Urinary bladder (tissue), 4 donors: ENCODE results near the gene RBM48. TPM values are rescaled to one million over a fixed set of nuclear protein-coding genes. Genes with fewer than 3 reads are reported as not detected.

Experiments used
- DNase-seq: peaks from one replicate; pipeline ENCODE4 v3.0.0-alpha.2; 2015; ENCODE audit errors: extremely low spot score
- H3K27ac ChIP-seq: one replicate; pipeline ENCODE4 v1.5.1; 2013; ENCODE audit warnings: low read depth, mild to moderate bottlenecking, moderate library complexity
- H3K36me3 ChIP-seq: one replicate; pipeline ENCODE4 v1.6.1; 2013; ENCODE audit warnings: mild to moderate bottlenecking, moderate library complexity; ENCODE audit not compliant: insufficient read depth
- H3K4me1 ChIP-seq: one replicate; pipeline ENCODE4 v1.6.1; 2013; ENCODE audit warnings: mild to moderate bottlenecking, moderate library complexity; ENCODE audit not compliant: insufficient read depth
- H3K4me3 ChIP-seq: one replicate; pipeline ENCODE4 v1.5.1; 2013; ENCODE audit warnings: low read depth, low read length
- WGBS: extraction: QIAGEN DNeasy Blood & Tissue Kit; methylation state at CpG from one replicate; pipeline ENCODE4 v1.1.7; 2013; 5-methylcytosine and 5-hydroxymethylcytosine counted together
- polyA plus RNA-seq: library from polyadenylated mRNA; stranded (reverse); fragments of 200-250 nt; gene quantifications from one replicate; pipeline ENCODE4 v1.2.3, GENCODE V29; 2013
- total RNA-seq: library from RNA; depleted of rRNA; stranded (reverse); fragments of >200 nt; gene quantifications from one replicate; pipeline ENCODE4 v1.2.3, GENCODE V29; 2014
- donor health status: healthy with polysubstance abuse.
- donor health status: healthy.

Gene RBM48
- total and polyA plus RNA-seq, 2 donors = 10.3 to 17.2 TPM

DNA sequence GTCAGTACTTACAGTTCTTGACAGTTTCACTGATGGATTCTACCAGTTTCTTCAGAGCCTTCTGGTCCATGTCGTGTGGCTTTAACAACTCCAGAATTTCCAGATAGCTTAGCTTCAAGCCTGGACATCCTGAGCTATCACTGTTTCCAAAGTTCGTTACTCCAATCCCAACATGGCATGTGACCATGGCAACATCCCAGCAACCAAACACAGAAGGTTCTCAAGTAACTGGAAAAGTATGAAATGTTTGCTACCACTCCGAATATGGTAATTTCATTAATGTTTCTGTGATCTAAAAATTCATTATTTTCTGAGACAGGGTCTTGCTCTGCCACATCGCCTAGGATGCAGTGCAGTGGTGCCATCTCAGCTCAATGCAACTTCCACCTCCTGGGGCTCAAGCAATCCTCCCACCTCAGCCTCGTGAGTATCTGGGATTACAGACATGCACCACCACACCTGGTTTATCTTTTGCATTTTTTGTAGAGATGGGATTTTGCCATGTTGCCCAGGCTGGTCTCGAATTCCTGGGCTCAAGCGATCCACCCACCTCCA, 29.3 kb downstream of the RBM48 start:
- DNase-seq = no peak
- 78% methylated on average over 7 of the region's 7 CpGs for WGBS
- H3K4me1 ChIP-seq = no peaks in the 10 kb centered on the region
- no peak overlapping the region for H3K4me3 ChIP-seq
- peaks cover 1% of the 10 kb centered on the region for H3K36me3 ChIP-seq
- H3K27ac ChIP-seq = no peak overlapping the region

DNA sequence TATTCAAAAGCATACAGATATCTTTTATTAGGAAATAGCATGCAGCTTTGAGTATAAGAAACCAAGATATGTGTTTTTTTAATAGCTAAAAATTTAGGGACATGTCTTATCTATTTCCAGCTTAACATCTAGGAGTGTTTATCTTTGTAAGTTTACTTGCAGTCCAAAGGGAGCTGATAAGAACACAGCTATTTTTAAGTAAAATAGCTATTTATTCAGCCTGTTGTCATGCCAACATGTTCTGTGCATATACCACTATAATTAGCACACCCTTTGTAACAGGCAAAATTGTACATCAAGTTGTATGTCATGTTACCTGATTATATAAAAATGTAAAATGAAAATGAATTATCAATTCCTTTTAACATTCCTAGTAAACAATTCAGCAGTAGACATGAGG, 32.0 kb downstream of the RBM48 start:
- no peak for DNase-seq
- Histone ChIP-seq H3K4me1 (no peaks in the 10 kb centered on the region), H3K36me3 (peaks cover 8% of the 10 kb centered on the region), H3K27ac (no peak overlapping the region), H3K4me3 (no peak overlapping the region)

DNA sequence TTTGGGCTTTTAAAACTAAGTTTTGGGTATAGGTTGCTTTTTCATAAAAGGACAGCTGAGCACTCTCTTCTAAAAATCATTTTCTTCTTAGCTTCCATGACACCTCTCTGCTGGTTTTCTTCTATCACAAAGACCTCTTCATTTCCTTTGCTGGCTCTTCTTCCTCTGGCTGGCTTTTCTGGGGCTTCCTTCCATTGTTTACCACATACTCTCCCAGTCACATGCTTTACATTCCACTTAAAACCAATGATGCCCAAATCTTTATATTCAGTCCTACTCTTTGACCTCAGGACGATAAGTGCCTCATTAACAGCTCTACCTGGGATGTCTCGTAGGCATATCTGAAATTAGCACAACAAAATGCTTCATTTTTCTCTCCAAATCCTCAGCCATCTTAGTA, 34.8 kb downstream of the RBM48 start:
- Histone ChIP-seq H3K27ac (no peak overlapping the region), H3K36me3 (peaks cover 8% of the 10 kb centered on the region), H3K4me1 (no peaks in the 10 kb centered on the region), H3K4me3 (no peak overlapping the region)
- no peak for DNase-seq
- WGBS = 79% methylated on average over 2 of the region's 2 CpGs

DNA sequence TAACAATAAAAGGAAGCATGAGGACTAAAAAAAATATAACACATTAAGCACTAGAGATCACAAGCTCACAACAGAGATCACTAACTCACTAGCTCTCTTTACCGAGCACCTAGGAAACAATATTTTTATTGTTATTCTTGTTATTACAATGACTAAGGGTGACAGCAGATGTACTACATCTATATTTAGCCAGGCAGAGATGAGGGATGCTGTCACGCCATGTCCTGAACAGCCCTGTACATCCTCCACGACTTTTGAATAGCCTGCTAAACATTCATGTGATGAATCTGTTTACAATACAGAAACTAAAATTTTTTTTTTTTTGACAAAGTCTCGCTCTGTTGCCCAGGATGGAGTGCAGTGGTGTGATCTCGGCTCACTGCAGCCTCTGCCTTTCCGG, 38.9 kb downstream of the RBM48 start:
- no peak overlapping the region for H3K27ac ChIP-seq
- no peaks in the 10 kb centered on the region for H3K4me1 ChIP-seq
- peaks cover 7% of the 10 kb centered on the region for H3K36me3 ChIP-seq
- DNase-seq = no peak
- 92% methylated on average over 6 of the region's 6 CpGs for WGBS
- no peak overlapping the region for H3K4me3 ChIP-seq

DNA sequence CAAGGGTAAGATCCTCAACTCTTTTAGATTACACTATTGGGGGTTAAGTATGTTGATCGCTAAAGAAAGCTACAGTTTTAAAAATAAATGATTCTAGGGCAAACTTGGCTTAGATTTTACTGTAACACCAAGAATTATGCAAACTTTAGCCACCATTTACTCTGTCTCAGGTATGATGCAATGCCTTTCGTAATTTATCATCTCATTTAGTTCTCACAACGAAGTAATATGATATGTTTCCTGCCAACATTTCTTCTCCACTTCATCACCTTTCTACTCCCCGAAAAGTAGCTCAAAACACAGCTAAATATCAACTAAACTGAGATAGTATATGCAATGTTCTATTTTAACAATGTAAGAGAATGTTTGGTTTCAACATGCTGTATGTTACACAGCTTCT, 40.5 kb downstream of the RBM48 start:
- no peak for DNase-seq
- Histone ChIP-seq H3K4me3 (no peak overlapping the region), H3K4me1 (no peaks in the 10 kb centered on the region), H3K36me3 (peaks cover 2% of the 10 kb centered on the region), H3K27ac (no peak overlapping the region)
- WGBS = 91% methylated on average over 4 of the region's 4 CpGs

DNA sequence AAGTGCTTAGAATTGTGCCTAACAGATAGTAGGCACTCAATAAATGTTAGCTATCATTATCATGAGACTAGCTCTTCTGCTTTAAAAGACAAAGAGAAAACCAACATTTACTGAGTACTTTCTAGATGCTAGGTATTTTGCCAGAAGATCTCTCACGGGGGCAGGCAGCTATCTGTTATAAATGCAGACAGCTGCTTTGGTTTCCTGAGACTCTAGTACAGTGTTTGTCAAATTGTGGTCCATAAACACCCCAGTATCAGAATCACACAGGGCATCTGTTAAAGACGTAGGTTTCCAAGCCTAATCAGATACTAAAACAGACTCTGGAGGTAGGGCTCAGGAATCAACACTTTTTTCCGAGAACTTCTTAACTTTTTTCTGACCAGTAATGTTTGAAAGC, 47.7 kb downstream of the RBM48 start:
- WGBS = 83% methylated on average over 3 of the region's 3 CpGs
- no peaks in the 10 kb centered on the region for H3K4me1 ChIP-seq
- no peak for DNase-seq
- no peak overlapping the region for H3K4me3 ChIP-seq
- no peak overlapping the region for H3K27ac ChIP-seq
- H3K36me3 ChIP-seq = peaks cover 6% of the 10 kb centered on the region

DNA sequence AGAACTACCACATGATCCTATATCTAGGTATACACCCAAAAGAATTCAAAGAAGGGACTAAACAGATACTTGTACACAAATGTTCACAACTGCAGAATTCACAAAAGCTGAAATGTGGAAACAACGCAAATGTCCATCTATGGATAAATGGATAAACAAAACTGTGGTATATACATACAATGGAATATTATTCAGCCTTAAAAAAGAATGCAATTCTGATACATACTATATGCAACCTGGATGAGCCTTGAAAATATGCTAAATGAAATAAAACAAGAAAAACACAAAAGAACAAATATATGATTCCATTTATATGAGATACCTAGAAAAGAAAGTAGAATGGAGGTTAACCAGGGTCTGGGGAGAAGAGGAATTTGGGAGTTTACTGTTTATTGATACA, 54.4 kb downstream of the RBM48 start:
- Histone ChIP-seq H3K4me1 (no peaks in the 10 kb centered on the region), H3K36me3 (no peaks in the 10 kb centered on the region), H3K4me3 (no peak overlapping the region), H3K27ac (no peak overlapping the region)
- no peak for DNase-seq
- 96% methylated on average over 1 of the region's 1 CpG for WGBS

DNA sequence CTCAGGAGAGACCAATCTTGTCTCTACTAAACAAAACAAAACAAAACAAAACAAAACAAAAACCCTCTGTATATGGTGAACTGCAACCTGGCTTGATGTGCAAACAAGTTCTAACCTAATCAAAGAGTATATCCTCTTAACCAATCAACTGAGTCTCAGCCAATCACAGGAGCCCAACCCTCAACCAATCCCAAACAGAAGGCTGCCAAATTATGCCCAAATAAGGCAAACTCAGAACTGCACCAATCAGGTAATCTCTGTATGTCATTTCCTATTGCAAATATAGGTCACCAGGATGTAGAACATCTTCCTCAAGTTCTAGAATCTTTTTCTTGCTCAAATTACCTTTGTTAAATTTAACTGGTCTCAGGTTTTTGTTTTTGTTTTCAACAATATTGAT, 56.4 kb downstream of the RBM48 start:
- no peak overlapping the region for H3K4me3 ChIP-seq
- no peaks in the 10 kb centered on the region for H3K4me1 ChIP-seq
- DNase-seq = no peak
- no peaks in the 10 kb centered on the region for H3K36me3 ChIP-seq
- no peak overlapping the region for H3K27ac ChIP-seq

DNA sequence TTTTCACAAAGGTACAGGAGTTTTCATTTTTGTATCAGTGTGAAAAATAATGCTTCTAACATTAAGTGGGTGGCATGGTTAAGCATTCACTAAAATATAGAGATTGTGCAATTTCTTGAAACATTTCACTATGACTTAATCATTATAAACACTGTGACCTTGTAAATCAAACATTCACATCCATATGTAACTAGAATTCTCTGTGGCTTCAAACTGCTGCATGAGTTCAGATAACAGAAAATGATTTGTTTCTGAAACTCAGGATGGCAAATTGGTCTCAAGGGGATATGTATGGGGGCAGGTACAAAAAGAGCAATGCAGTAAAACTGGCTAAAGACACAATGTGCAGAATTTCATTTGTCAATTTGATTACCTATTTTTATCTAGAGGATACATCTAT, 57.8 kb downstream of the RBM48 start:
- DNase-seq = no peak
- no peaks in the 10 kb centered on the region for H3K36me3 ChIP-seq
- no peak overlapping the region for H3K4me3 ChIP-seq
- peak overlapping the region; percentile 50 for H3K27ac ChIP-seq
- no peaks in the 10 kb centered on the region for H3K4me1 ChIP-seq

DNA sequence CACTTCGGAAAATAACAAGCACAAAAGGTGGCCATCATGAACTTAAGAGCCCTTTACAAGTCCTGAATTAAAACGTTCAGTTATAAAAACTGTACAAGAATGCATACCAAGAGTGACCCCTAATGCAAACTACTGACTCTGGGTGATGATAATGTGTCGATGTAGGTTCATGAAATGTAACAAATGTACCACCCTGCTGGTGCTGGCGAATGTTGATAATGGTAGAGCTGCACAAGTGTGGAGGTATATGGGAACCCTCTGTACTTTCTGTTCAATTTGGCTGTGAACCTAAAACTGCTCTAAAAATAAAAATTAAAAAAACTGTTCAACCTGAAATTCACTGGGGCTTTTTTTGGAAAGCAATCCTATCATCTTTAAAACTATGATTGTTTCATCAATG, 58.2 kb downstream of the RBM48 start:
- Histone ChIP-seq H3K4me1 (no peaks in the 10 kb centered on the region), H3K4me3 (no peak overlapping the region), H3K27ac (no peak overlapping the region), H3K36me3 (no peaks in the 10 kb centered on the region)
- WGBS = 54% methylated on average over 4 of the region's 4 CpGs
- DNase-seq = no peak

Other genes starting within 250 kb of the RBM48 start
- 64.0 TPM for gene GATAD1, start 81.3 kb upstream of the RBM48 start, total RNA-seq
- 27.4 TPM for gene GATAD1, start 81.3 kb upstream of the RBM48 start, polyA plus RNA-seq
- gene ERVW-1, start 50.8 kb upstream of the RBM48 start, total RNA-seq = not detected
- not detected for gene ERVW-1, start 50.8 kb upstream of the RBM48 start, polyA plus RNA-seq
- 63.7 TPM for gene PEX1, start 275 bp upstream of the RBM48 start, total RNA-seq
- 12.0 TPM for gene PEX1, start 275 bp upstream of the RBM48 start, polyA plus RNA-seq
- 56.1 TPM for gene FAM133B, start 61.6 kb downstream of the RBM48 start, total RNA-seq
- gene FAM133B, start 61.6 kb downstream of the RBM48 start, polyA plus RNA-seq = 16.9 TPM